Erythroblast (primary cell): ENCODE measurements around the gene SCARB1.

Source experiments
- GATA1 ChIP-seq: IDR thresholded peaks from 2 replicates; pipeline ENCODE4 v1.6.1; 2011; ENCODE audit warnings: low read depth, mild to moderate bottlenecking, control low read depth, low read length, moderate library complexity
- POLR2A ChIP-seq: IDR thresholded peaks from 2 replicates; pipeline ENCODE4 v1.6.1; 2011; ENCODE audit warnings: mild to moderate bottlenecking, low read length

GRCh38 chr12:124821252-124822200 lies 42.1 kb downstream of the SCARB1 start:
- TF ChIP-seq POLR2A (no peak), GATA1 (no peak)
